Measurements from ENCODE around the gene PAH.

PAH gene

DNA sequence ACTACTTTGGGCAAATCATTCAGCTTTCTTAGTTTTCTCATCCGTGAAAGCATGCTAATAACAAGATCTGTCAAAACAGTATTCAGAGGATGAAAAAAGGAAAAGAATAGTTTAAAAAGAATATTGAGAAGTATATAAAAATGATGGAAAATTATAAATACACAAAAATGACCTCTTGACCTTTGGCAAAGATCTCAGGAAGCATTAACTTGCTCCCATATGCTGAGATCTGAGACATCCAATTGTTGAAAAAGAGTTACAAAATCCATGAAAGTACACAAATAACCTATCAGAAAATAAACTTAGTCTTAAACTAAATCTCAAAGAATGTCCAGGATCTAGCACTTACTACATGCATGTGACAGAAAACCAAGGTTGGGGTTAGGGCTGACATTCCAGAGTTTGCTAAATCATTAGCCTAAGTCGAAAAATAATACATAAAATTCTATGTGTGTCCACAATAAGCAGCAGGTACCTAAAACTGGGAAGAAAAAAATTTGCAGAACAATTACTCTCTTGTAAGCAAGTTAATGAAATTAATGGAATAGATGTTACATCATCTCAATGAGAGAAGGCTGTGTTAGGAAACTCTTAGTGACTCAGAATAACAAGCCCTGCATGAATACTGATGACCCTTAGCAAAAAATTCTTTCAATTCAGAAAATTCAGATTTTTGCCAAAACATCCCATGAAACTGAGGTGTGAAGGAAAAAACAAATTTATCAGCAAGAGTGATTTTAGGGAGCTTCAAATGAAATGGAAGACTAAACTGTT, 3.4 kb downstream of the PAH start:
- DNase-seq (ENCODE audit: low read depth): no peak
- H3K4me3 ChIP-seq (ENCODE audit: control insufficient read depth, low read depth, low read length): no peak overlapping the region
- TF ChIP-seq, protein P1, sequence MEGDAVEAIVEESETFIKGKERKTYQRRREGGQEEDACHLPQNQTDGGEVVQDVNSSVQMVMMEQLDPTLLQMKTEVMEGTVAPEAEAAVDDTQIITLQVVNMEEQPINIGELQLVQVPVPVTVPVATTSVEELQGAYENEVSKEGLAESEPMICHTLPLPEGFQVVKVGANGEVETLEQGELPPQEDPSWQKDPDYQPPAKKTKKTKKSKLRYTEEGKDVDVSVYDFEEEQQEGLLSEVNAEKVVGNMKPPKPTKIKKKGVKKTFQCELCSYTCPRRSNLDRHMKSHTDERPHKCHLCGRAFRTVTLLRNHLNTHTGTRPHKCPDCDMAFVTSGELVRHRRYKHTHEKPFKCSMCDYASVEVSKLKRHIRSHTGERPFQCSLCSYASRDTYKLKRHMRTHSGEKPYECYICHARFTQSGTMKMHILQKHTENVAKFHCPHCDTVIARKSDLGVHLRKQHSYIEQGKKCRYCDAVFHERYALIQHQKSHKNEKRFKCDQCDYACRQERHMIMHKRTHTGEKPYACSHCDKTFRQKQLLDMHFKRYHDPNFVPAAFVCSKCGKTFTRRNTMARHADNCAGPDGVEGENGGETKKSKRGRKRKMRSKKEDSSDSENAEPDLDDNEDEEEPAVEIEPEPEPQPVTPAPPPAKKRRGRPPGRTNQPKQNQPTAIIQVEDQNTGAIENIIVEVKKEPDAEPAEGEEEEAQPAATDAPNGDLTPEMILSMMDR (IDR thresholded peaks at IDR 0.05; ENCODE audit: control insufficient read depth, insufficient read depth, low read depth, low read length, missing control alignments): no peak

DNA sequence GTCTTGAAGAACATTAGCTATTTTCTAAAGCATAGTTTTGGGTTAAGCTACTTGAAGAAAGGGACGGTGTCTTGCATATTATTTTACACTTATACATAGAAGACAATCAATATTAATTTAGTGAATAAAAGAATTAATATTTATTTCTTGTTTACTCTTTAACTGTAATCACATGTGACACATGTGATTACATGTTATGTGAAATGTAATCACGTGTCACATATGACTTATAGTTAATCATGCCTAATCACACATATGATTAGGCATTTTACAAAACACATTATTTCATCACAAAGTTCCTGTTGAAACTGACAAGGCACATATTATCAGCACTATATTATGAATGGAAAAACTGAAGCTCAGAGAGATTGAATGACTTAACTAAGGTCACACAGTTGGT, 4.8 kb downstream of the PAH start:
- TF ChIP-seq, protein P1 (IDR thresholded peaks at IDR 0.05; ENCODE audit: control insufficient read depth, insufficient read depth, low read depth, low read length, missing control alignments): no peak
- no peak for DNase-seq (ENCODE audit: low read depth)
- H3K4me3 ChIP-seq (ENCODE audit: control insufficient read depth, low read depth, low read length): no peak overlapping the region

DNA sequence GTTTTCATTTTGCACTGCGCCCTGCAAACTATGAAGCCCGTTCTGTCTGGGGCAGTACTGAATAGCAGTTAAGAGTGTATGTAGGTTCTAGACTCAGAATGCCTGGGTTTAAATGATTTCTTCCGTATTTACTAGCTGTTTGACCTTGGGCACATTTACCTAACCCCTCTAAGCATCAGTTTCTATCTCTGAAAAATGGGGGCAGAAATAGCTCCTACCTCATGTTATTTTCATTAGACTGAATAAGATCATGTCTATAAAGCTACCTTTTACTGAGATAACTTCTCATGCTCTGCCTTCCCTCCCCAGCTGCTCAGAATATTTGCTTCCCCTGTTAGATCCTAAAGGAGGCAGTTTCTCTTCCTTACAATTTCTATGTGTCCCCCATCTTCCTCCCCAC, 5.7 kb downstream of the PAH start:
- TF ChIP-seq, protein P1 (IDR thresholded peaks at IDR 0.05; ENCODE audit: control insufficient read depth, insufficient read depth, low read depth, low read length, missing control alignments): no peak
- H3K4me3 ChIP-seq (ENCODE audit: control insufficient read depth, low read depth, low read length): no peak overlapping the region
- DNase-seq (ENCODE audit: low read depth): no peak

DNA sequence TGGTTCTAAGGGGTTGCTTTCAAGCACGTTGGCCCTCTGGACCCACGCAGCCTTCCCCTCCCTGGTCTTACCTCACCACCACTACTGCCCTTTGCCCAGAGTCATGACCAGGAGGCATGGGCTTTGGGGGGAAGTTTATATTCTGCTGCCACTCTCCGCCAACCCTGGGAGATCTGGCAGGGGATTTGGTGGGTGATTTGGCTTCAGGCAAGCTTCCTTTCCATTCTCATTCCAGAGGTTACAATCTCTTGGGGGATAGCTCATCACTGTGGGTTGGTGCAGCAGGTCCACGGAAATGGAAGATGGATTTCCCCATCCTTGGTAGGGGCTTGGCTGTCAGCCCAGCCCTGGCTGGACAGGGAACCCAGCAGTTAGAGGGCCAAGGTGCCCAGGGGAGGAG, 6.3 kb downstream of the PAH start:
- H3K4me3 ChIP-seq (ENCODE audit: control insufficient read depth, low read depth, low read length): no peak overlapping the region
- TF ChIP-seq, protein P1 (IDR thresholded peaks at IDR 0.05; ENCODE audit: control insufficient read depth, insufficient read depth, low read depth, low read length, missing control alignments): no peak
- DNase-seq (ENCODE audit: low read depth): no peak

DNA sequence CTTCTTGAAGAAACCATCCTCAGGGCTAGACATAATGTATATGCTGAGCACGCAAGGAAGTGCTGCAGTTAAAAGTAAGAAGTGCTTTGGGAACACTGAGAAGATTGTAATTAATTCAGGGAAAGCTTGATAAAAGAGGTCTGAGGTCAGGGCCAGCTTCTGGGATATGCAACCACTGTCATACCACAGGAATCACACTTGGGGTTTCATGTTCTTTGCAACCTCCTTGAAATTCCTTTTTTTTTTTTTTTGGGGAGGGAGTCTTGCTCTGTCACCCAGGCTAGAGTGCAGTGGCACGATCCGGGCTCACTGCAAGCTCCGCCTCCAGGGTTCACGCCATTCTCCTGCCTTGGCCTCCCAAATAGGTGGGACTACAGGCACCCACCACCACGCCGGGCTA, 6.9 kb downstream of the PAH start:
- DNase-seq (ENCODE audit: low read depth): no peak
- TF ChIP-seq, protein P1 (IDR thresholded peaks at IDR 0.05; ENCODE audit: control insufficient read depth, insufficient read depth, low read depth, low read length, missing control alignments): no peak
- no peak overlapping the region for H3K4me3 ChIP-seq (ENCODE audit: control insufficient read depth, low read depth, low read length)

DNA sequence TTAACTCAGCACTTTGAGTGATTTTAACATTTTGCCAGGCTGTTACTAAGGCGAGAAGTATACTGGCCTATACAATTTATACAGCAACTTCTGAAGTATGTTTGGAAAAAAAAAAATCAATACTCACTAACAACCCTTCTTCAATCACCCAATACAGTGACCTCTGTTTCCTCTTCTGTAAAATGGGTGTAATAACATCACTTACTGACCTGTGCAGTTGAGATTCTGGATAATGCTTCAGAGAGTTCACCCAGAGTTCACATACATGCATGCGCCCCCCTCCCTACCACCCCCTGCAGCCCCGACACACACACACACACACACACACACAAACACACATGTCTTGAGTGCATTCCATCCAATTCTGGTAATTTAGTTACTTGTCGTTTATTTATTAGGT, 9.1 kb downstream of the PAH start:
- no peak overlapping the region for H3K4me3 ChIP-seq (ENCODE audit: control insufficient read depth, low read depth, low read length)
- DNase-seq (ENCODE audit: low read depth): no peak
- TF ChIP-seq, protein P1 (IDR thresholded peaks at IDR 0.05; ENCODE audit: control insufficient read depth, insufficient read depth, low read depth, low read length, missing control alignments): no peak

Measured in AG09309 (cell line).